A549 treated with dexamethasone at 1 μM for 4 hours (cell line): Measurements from ENCODE around the gene LBHD1. TPM values are rescaled to one million over a fixed set of nuclear protein-coding genes. Genes with fewer than 3 reads are reported as not detected.

Experiments used
- total RNA-seq: library from RNA; stranded (reverse); fragments of 200-300 nt; extraction: Qiagen RNA extraction; gene quantifications from 5 replicates; pipeline ENCODE4 v1.2.3, GENCODE V29; 2022

LBHD1 gene
- total RNA-seq = 3.8 to 5.2 TPM (median 3.9 TPM) in 5 replicates

DNA sequence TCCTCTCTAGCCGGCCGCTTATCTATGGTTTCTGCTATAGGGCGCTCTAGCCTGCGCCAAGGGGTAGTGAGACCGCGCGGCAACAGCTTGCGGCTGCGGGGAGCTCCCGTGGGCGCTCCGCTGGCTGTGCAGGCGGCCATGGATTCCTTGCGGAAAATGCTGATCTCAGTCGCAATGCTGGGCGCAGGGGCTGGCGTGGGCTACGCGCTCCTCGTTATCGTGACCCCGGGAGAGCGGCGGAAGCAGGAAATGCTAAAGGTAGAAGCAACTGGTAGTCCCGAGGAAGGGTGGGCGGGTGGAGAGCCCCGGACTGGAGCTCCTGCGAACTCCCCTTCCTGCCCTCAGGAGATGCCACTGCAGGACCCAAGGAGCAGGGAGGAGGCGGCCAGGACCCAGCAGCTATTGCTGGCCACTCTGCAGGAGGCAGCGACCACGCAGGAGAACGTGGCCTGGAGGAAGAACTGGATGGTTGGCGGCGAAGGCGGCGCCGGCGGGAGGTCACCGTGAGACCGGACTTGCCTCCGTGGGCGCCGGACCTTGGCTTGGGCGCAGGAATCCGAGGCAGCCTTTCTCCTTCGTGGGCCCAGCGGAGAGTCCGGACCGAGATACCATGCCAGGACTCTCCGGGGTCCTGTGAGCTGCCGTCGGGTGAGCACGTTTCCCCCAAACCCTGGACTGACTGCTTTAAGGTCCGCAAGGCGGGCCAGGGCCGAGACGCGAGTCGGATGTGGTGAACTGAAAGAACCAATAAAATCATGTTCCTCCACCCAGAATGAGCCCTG is at the start of gene LBHD1, which contains the start of gene UQCC3:
Gene LBHD1 (minus strand): TSS at position 660 of the 782 bp plus-strand sequence. CDS start 2,236 bp downstream, outside the sequence.
Gene UQCC3 (plus strand): TSS at position 66 of the 782 bp plus-strand sequence. CDS start 73 bp downstream, at position 139.

DNA sequence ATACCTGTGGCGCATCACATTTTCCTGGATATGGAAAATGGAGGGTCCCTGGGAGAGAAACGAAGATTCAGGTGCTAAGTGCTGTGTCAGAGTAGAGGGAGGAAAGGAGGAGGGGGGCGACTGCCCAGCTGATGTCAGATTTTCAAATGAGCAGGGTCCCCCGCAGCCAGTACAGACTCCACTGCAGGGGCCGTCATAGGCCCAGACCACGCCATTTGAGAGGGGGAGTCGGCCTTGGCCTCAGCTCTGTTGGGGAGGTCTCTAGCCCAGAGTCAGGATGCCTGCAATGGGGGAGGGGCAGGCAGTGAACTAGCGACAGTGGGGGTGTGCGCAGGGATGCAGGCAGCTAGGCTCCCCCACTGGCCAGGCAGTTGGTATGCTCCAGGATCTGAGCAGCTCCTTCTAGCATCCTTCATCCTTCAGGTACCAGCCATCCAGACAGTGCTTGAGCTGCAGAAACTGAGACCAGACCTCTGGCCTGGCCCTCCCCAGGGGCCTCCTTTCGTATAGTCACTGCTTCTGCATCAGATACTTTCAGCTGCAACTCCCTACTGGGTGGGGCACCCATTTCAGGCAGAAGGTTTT is 35.3 kb upstream of the LBHD1 start, which contains the start of the genes BSCL2 and GNG3:
Gene BSCL2 (minus strand): TSS at position 148 of the 585 bp plus-strand sequence. CDS start 229 bp downstream, outside the sequence.
Gene GNG3 (plus strand): TSS at position 400 of the 585 bp plus-strand sequence. CDS start 620 bp downstream, outside the sequence.

DNA sequence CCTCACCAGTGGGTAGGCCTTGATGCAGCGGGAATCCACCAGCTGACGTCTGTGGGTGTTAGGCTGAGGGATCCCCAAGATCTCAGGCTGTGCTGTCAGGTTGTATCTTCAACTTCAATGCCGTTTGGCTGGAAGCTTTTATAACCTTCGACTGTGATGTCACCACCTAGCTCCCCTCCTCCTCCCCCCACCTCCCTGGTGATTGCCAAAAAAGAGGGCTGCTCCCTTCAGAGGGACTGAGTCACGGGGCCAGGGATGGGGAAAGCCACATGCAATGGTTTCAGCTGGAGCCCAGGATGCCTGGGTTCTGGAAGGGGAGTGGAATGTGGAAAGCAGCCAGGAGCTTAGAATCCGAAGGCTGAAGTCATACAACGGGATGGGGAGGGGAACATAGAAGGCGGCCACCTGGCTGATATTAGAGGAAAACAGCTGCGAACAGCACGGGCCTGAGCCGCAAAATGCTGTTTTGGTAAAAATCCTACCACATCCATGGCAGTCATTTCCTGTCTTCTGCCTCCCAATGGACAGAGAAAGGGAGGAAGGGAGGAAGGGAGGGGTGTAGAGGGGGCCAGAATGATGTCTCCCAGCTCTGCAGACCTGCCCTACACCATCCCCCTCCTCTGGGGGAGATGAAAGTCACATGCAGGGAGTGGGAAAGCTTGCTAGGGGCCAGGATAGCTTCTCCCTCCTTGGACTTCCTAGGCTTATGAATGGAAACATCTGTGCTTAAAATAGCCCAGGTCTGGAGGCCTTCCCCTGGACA is 17.5 kb upstream of the LBHD1 start, which contains the start of gene LRRN4CL:
Gene LRRN4CL (minus strand): TSS at position 110 of the 763 bp plus-strand sequence. CDS start 1,022 bp downstream, outside the sequence.

DNA sequence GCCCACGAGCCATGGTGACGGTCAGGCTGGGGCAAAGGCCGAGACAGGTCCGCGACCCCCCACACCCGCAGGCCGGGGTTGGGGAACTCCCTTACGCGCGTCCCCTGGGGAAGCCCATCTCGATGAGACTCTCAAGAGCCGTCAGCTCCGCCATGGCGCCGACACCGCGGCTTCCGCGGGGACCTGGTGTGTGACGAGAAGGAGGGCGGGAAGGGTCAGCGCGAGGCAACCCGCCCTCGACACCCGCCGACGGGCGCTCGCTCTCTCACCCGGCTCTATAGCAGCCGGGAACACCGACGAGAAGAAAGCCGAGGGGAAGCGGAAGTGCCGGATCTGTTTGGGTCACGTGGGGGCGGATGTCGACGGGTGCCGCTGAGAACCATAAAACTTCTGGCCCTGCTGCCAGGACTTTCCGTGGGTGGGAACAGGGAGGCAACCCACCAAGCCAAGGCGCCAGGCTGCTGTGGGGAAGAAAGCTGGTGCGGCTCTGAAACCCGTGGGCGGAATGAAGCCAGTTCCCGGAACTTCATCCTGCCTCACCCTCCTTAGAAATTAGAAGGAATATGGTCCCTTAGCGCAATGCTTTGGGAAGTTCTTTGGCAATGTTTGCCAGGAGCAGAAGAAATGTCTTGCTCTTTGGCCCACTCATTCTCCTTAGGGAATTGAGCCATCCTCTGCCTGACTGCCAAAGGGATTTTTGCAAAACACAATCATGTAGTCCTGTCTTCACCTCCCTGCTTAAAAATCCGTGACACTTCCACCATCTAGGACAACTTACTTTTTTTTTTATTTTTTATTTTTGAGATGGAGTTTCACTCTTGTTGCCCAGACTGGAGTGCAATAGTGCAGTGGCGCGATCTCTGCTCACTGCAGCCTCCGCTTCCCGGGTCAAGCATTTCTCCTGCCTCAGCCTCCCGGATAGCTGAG is 7.0 kb upstream of the LBHD1 start, which contains the start of gene UBXN1:
Gene UBXN1 (minus strand): TSS at position 304 of the 927 bp plus-strand sequence. CDS start 150 bp downstream, at position 154.

DNA sequence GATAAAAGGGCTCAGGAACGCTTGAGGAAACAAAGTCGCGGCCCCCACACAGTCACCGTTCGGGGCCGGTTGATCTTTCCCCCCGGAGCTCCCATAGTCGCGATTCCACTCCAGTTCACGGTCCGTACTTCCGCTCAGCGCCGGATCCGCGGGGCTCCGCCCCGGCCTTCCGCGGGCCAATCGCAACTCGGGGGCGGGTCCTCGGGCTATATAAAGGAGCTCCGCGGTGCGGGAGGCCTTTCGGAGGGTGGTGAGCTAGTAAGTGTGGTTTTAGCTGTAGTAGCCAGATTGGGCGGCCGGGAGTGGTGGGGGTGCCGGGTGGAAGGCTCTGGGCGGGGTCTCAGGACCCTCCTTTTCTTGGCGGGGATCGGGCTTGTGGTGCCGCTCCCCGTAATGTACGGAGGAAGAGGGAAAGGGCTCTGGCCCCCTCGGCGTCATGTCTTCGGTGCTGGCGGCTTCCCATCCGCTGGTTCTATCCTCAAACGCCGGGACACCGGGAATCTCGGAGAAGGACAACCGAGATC is 6.9 kb downstream of the LBHD1 start, which contains the start of the genes C11orf98 and CSKMT:
Gene C11orf98 (minus strand): TSS at position 136 of the 524 bp plus-strand sequence. CDS start 41 bp downstream, at position 95.
Gene CSKMT (plus strand): TSS at position 238 of the 524 bp plus-strand sequence. CDS start 568 bp downstream, outside the sequence.

DNA sequence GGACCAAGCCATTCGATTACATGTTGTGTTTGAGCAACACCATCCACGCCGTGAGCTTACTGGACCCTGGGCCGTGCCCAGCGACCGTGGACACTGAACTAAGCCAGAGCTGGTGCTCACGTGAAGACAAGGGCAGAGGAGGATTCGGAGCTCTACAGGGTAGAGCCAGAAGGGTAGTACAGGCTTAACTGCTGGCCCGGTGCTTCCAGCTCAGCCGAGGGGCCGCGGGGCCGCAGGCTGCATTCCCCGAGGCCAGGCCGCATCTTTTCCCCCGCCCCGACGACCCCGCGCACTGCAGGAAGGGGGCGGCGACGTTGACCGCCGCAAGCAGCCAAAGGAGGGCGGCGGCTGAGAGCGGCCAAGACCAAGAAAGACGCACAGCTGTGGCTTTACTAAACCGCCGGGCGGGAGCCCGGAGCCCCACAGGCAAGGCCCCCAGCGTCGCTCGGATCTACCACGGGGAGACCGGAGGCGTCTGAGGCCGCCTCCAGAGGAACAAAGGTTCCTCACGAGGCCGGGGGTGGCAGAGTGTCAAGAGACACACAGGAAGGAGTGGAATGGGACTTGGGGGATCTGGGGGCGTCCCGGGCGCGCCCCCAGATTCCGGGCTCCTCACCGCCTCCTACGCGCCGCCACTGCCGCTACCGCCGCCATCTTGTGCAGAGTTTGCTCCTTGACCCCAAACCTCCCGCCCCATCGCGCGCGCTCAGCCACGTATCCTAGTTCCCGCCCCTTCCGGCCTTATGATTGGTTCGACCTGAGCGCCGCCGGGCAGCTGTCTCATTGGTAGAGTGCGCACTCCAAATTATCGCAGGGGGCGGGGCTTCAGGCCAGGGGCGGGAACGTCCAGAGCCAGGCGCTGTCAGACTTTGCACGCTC is 25.9 kb downstream of the LBHD1 start, which contains the start of gene GANAB:
Gene GANAB (minus strand): TSS at position 668 of the 879 bp plus-strand sequence. CDS start 14 bp downstream, at position 654.

DNA sequence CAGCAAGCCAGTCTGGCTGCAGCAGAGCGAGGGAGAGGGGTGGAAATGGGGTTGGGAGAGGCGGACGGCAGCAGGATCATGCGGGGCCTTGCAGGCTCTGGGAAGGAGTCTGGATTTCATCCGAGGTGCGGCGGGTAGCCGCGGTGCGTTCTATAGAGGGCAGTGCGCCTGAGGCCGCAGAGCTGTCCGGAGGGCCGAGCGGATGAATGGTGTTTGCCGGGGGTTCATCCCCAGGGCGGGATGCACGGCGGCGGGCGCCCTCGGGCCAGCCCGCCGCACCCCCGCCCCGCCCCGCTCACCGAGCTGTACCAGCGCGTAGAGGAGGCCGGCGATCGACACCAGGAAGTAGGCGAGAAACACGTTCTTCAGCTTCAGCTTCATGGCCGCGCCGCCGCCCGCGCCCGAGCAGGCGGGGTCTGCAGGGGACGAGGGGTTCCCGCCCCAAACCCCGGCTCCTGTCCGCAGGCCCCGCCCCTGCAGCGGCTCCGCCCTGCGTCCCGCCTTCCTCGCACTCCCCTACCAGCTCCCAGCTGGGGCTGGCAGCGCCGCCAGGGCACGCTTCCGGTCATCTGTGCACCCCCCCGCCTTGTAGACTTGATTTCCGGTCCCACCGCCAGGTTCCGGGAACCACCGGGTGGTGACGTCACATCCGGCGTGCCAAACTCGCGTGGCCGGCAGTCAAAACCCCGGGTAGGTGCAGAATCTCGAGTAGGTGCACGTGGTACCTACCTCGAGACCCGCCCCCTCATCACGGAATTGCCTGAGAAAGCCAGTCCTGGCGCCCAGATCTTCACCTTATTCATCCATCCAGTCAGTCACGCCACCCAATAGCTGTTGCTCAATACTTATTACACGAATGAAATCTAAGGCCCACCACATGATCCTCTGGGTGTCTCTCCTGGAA is 50.2 kb downstream of the LBHD1 start, which contains the start of gene B3GAT3:
Gene B3GAT3 (minus strand): TSS at position 420 of the 904 bp plus-strand sequence. CDS start 39 bp downstream, at position 381.

Other genes with a start within 250 kb of the LBHD1 start
- gene AHNAK, start 125.5 kb downstream of the LBHD1 start, total RNA-seq = 298 to 478 TPM (median 418 TPM) in 5 replicates
- gene EEF1G, start 98.4 kb downstream of the LBHD1 start, total RNA-seq = 1,895 to 2,114 TPM (median 2,034 TPM) in 5 replicates
- gene TUT1, start 80.7 kb downstream of the LBHD1 start, total RNA-seq = 11.1 to 16.9 TPM (median 16.6 TPM) in 5 replicates
- gene MTA2, start 70.4 kb downstream of the LBHD1 start, total RNA-seq = 83.2 to 93.3 TPM (median 89.9 TPM) in 5 replicates
- gene EML3, start 59.5 kb downstream of the LBHD1 start, total RNA-seq = 18.3 to 23.6 TPM (median 20.4 TPM) in 5 replicates
- gene ROM1, start 59.0 kb downstream of the LBHD1 start, total RNA-seq = 3.6 to 4.4 TPM (median 4.0 TPM) in 5 replicates
- 41.2 to 52.1 TPM (median 49.3 TPM) in 5 replicates for gene B3GAT3, start 50.3 kb downstream of the LBHD1 start, total RNA-seq
- 221 to 274 TPM (median 265 TPM) in 5 replicates for gene GANAB, start 25.7 kb downstream of the LBHD1 start, total RNA-seq
- 15.9 to 21.7 TPM (median 21.2 TPM) in 5 replicates for gene INTS5, start 19.0 kb downstream of the LBHD1 start, total RNA-seq
- gene C11orf98, start 7.1 kb downstream of the LBHD1 start, total RNA-seq = 125 to 142 TPM (median 131 TPM) in 5 replicates
- gene CSKMT, start 7.0 kb downstream of the LBHD1 start, total RNA-seq = 10.5 to 13.3 TPM (median 12.2 TPM) in 5 replicates
- gene UQCC3, start 594 bp downstream of the LBHD1 start, total RNA-seq = 27.6 to 33.4 TPM (median 28.9 TPM) in 5 replicates
- 103 to 120 TPM (median 115 TPM) in 5 replicates for gene UBXN1, start 6.8 kb upstream of the LBHD1 start, total RNA-seq
- 0.08 to 0.13 TPM (median 0.09 TPM) in 3 of 5 replicates, not detected in the others for gene LRRN4CL, start 17.3 kb upstream of the LBHD1 start, total RNA-seq
- 59.4 to 73.9 TPM (median 62.6 TPM) in 5 replicates for gene BSCL2, start 35.2 kb upstream of the LBHD1 start, total RNA-seq
- gene GNG3, start 35.4 kb upstream of the LBHD1 start, total RNA-seq = not detected in 5 replicates
- gene HNRNPUL2, start 55.2 kb upstream of the LBHD1 start, total RNA-seq = 40.5 to 45.2 TPM (median 43.3 TPM) in 5 replicates
- 25.1 to 36.7 TPM (median 32.3 TPM) in 5 replicates for gene TTC9C, start 56.2 kb upstream of the LBHD1 start, total RNA-seq
- gene ZBTB3, start 81.9 kb upstream of the LBHD1 start, total RNA-seq = 1.5 to 2.2 TPM (median 1.8 TPM) in 5 replicates
- gene POLR2G, start 89.3 kb upstream of the LBHD1 start, total RNA-seq = 156 to 166 TPM (median 160 TPM) in 5 replicates
- gene TAF6L, start 99.1 kb upstream of the LBHD1 start, total RNA-seq = 9.1 to 14.5 TPM (median 12.5 TPM) in 5 replicates
- 67.1 to 85.0 TPM (median 82.1 TPM) in 5 replicates for gene TMEM179B, start 115.1 kb upstream of the LBHD1 start, total RNA-seq
- gene TMEM223, start 119.7 kb upstream of the LBHD1 start, total RNA-seq = 18.9 to 27.6 TPM (median 24.8 TPM) in 5 replicates
- gene NXF1, start 133.2 kb upstream of the LBHD1 start, total RNA-seq = 38.9 to 55.9 TPM (median 54.3 TPM) in 5 replicates
- 17.7 to 24.7 TPM (median 22.9 TPM) in 5 replicates for gene STX5, start 159.8 kb upstream of the LBHD1 start, total RNA-seq
- not detected in 5 replicates for gene TEX54, start 160.6 kb upstream of the LBHD1 start, total RNA-seq
- gene WDR74, start 167.3 kb upstream of the LBHD1 start, total RNA-seq = 71.5 to 83.6 TPM (median 80.3 TPM) in 5 replicates
- gene SLC3A2, start 208.6 kb upstream of the LBHD1 start, total RNA-seq = 823 to 905 TPM (median 883 TPM) in 5 replicates
- gene CHRM1, start 249.1 kb upstream of the LBHD1 start, total RNA-seq = 0.03 to 0.24 TPM (median 0.09 TPM) in 4 of 5 replicates, not detected in the other